Muscle layer of colon (tissue), 2 donors: ENCODE measurements around the gene SLC35B4.

ENCODE experiments used
- H3K27ac ChIP-seq: one replicate; pipeline ENCODE4 v1.7.0; 2013; ENCODE audit warnings: low read depth, mild to moderate bottlenecking, low read length, moderate library complexity
- H3K27me3 ChIP-seq, 2 donors: one replicate each; pipeline ENCODE4 v1.7.0; 2013; ENCODE audit warnings: low read length in 2 of 2, mild to moderate bottlenecking in 2 of 2; ENCODE audit not compliant: insufficient read depth in 2 of 2, control insufficient read depth in 1 of 2
- H3K36me3 ChIP-seq: one replicate; pipeline ENCODE4 v1.7.0; 2013; ENCODE audit warnings: mild to moderate bottlenecking, low read length; ENCODE audit not compliant: insufficient read depth
- H3K4me1 ChIP-seq: one replicate; pipeline ENCODE4 v1.7.0; 2013; ENCODE audit warnings: mild to moderate bottlenecking, low read length; ENCODE audit not compliant: insufficient read depth
- H3K4me3 ChIP-seq, 2 donors: one replicate each; pipeline ENCODE4 v1.7.0; 2013; ENCODE audit warnings: low read length in 2 of 2, low read depth in 1 of 2, mild to moderate bottlenecking in 1 of 2, moderate library complexity in 1 of 2
- H3K9ac ChIP-seq: one replicate; pipeline ENCODE4 v1.7.0; 2013; ENCODE audit warnings: low read length
- H3K9me3 ChIP-seq: one replicate; pipeline ENCODE4 v1.7.0; 2013; ENCODE audit warnings: mild to moderate bottlenecking, low read length
- donor health status: abdominal sarcoma.
- donor health status: Adenocarcinoma of cecum.

The SLC35B4 gene

DNA sequence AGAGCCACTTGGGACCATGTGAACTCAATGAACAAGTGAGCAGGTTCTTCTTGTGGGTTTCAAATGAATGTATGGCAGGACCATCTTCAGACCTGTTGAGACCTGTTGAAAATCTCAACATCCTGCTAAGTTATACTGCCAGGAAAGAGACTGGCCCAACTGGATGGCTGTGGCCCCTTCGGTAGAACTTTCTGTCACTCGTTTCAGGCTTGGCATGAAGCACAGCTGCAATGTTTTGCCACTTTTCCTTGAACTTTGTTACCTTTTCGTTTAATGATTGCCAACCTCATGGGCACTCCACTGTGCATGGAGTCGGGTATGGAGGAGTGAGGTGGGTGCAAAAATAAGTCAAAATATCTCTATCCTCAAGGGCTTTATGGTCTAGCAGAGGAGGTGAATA, 36.7 kb upstream of the SLC35B4 start:
- no peak overlapping the region for H3K4me3 ChIP-seq
- no peak overlapping the region for H3K9ac ChIP-seq
- H3K36me3 ChIP-seq: no peaks in the 10 kb centered on the region

DNA sequence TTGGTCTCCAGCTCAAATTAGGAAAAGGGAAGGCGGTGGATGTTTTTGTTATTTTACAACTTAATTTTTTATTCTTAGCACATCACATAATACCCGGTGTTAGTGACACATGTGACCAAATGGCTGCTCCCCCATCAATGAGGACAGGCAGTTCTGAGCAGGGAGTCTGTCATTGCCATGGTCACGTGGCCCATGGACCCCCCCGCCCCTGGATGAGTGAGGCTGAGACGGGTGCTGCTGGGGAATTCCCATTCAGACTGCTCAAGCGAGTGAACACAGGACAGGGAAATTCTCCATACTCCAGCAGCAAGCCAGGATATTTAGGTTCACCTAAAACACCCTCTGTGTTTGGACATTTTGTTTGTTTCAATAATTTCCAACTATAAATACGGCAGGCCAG, 34.7 kb upstream of the SLC35B4 start:
- Histone ChIP-seq H3K9me3 (no peaks in the 10 kb centered on the region), H3K36me3 (no peaks in the 10 kb centered on the region), H3K4me3 (no peak overlapping the region), H3K9ac (no peak overlapping the region), H3K27ac (no peak overlapping the region), H3K4me1 (no peaks in the 10 kb centered on the region), H3K27me3 (no peaks in the 10 kb centered on the region)

More for the DNA sequence above, 36.7 kb upstream of the SLC35B4 start:
- no peaks in the 10 kb centered on the region for H3K4me1 ChIP-seq
- H3K27me3 ChIP-seq: no peaks in the 10 kb centered on the region
- no peak overlapping the region for H3K27ac ChIP-seq
- H3K9me3 ChIP-seq: no peaks in the 10 kb centered on the region

DNA sequence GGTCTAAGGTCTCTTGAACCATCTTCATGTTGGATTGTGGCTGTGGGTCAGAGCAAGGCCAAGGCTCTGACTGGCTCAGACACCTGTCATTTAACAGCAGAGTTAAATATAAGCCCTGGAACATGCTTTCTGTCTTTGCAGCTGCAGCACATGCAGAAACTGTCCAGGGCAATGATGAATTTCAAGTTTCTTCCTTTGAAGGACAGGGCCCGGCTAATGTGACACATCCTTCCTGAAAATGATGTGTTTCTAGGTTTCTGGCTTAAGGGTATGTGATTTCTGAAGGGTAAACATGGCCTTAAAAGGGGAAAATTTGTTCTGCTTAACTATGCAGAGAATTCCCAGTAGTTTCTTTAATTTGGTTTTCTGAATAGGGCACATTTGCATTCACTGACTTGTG, 34.0 kb upstream of the SLC35B4 start:
- Histone ChIP-seq H3K27me3 (no peaks in the 10 kb centered on the region), H3K4me3 (no peak overlapping the region), H3K9me3 (no peaks in the 10 kb centered on the region), H3K36me3 (no peaks in the 10 kb centered on the region), H3K4me1 (no peaks in the 10 kb centered on the region), H3K9ac (no peak overlapping the region), H3K27ac (no peak overlapping the region)

DNA sequence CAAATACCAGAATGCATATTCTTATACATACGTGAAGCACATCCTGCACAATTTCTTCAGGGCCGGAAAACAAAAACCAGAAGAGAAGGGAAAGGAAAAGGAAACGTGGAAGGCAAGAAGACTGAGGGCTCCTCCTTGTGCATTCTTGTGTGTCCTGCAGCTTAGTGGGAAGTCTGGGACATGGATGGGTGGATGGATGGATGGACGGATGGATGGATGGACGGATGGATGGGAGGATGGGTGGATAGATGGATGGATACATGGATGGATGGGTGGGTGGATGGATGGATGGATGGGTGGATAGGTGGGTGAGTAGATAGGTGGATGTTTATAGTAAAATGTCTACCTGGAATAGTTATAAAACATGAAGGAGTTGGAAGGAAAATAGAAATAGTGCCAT, 30.8 kb upstream of the SLC35B4 start:
- Histone ChIP-seq H3K36me3 (no peaks in the 10 kb centered on the region), H3K27ac (no peak overlapping the region), H3K9me3 (no peaks in the 10 kb centered on the region), H3K27me3 (no peaks in the 10 kb centered on the region), H3K9ac (no peak overlapping the region), H3K4me3 (no peak overlapping the region), H3K4me1 (no peaks in the 10 kb centered on the region)

DNA sequence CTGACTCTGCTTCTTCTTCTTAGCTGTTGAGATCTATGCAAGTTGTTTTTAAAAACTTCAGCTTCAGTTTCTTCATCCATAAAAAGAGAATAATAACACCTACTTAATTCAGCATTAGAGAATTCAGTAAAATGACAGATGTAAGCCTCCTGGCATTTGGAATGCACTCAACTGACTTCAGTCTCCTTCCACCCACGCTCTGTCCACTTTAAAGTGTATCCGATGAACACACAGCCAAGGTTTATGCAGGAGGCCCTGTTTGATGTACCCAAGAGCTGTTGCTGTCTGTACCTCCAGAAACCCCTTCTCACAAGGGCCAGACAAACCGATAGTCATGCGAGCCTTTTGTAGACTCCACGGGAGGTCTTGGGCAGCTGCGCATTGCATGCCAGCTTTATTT, 27.1 kb upstream of the SLC35B4 start:
- Histone ChIP-seq H3K36me3 (no peaks in the 10 kb centered on the region), H3K9ac (no peak overlapping the region), H3K4me3 (no peak overlapping the region), H3K27ac (no peak overlapping the region), H3K4me1 (no peaks in the 10 kb centered on the region), H3K9me3 (no peaks in the 10 kb centered on the region), H3K27me3 (no peaks in the 10 kb centered on the region)

DNA sequence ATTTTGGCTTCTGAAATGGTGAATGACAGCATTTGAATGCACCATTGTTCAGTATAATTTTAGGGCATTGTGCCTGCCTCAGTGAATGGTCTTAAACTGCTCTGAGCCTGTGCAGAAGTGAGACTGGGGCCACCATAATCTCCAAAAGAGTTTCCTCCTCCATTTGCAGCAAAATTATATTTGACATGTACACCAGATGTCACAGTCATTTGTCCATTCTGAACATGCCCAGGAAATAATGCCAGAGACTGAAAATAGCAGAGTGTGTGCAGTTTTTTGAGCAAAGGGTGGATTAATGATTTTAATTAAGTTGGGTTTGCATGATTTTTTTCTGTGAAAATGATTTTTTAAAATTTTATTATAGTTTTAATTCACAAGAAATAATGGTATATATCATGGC, 26.4 kb upstream of the SLC35B4 start:
- Histone ChIP-seq H3K4me3 (no peak overlapping the region), H3K9ac (no peak overlapping the region), H3K27me3 (no peaks in the 10 kb centered on the region), H3K27ac (no peak overlapping the region), H3K9me3 (no peaks in the 10 kb centered on the region), H3K36me3 (no peaks in the 10 kb centered on the region), H3K4me1 (no peaks in the 10 kb centered on the region)

DNA sequence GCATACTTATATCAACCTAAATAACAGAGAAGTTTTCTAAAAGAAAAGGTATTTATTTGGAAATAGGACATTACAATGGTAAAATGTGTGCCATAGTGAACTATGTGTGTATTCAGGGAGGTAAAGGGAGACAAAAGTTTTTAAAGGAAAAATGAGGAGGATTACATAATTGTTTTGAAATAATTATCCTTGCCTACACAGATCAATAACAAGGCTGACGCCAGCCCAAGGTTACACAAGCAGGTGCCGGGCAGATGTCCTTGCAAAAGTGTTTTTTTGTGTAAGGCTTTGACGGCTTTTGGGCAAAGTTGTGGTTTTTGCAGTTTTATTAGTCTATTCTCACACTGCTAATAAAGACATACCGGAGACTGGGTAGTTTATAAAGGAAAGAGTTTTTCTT, 22.7 kb upstream of the SLC35B4 start:
- Histone ChIP-seq H3K36me3 (no peaks in the 10 kb centered on the region), H3K27ac (no peak overlapping the region), H3K4me3 (no peak overlapping the region), H3K27me3 (no peaks in the 10 kb centered on the region), H3K9me3 (no peaks in the 10 kb centered on the region), H3K4me1 (no peaks in the 10 kb centered on the region), H3K9ac (no peak overlapping the region)

DNA sequence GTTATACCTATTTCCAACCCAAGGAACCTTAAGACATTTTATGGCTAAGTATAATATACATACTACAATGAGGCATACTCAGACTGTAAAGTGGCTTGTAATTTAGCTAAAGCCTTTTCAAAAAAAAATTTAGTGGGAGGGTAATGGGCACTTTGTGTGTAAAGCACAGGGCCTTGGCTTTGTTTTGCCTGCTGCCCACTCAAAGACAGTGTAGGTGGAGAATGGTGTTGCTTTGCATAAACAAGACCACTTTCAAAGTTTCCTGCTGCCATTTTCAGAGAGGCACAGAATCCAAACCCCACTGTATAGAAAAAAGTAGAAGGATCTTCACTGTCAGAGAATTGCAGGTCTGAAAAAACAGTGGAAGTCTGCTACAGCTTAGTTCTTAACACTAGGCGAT, 21.2 kb upstream of the SLC35B4 start:
- Histone ChIP-seq H3K9me3 (no peaks in the 10 kb centered on the region), H3K4me1 (no peaks in the 10 kb centered on the region), H3K9ac (no peak overlapping the region), H3K36me3 (no peaks in the 10 kb centered on the region), H3K27ac (no peak overlapping the region), H3K4me3 (no peak overlapping the region), H3K27me3 (peaks cover 0 to 8% of the 10 kb centered on the region in 2 donors)

DNA sequence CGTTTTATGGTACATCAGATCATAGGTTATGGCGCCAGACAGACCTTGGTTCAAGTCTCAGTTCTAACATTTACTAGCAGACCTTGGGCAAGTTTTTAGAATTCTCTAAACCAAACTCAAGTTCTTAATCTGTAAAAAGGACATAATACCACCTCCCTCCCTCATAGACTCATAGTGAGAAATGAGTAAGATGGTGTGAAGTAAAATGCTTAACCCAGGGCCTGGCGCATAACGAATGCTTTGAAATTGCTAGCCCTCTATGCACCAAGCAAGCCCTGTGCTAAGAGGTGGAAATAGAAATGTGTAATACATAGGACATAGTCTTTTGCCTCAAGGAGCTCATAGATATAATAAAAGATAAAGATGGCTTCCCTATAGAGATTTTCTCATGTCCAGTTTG, 17.7 kb upstream of the SLC35B4 start:
- H3K9me3 ChIP-seq: no peaks in the 10 kb centered on the region
- no peak overlapping the region for H3K4me3 ChIP-seq
- H3K4me1 ChIP-seq: no peaks in the 10 kb centered on the region
- H3K27ac ChIP-seq: no peak overlapping the region
- H3K27me3 ChIP-seq: peaks cover 0 to 8% of the 10 kb centered on the region in 2 donors
- H3K36me3 ChIP-seq: no peaks in the 10 kb centered on the region
- no peak overlapping the region for H3K9ac ChIP-seq

DNA sequence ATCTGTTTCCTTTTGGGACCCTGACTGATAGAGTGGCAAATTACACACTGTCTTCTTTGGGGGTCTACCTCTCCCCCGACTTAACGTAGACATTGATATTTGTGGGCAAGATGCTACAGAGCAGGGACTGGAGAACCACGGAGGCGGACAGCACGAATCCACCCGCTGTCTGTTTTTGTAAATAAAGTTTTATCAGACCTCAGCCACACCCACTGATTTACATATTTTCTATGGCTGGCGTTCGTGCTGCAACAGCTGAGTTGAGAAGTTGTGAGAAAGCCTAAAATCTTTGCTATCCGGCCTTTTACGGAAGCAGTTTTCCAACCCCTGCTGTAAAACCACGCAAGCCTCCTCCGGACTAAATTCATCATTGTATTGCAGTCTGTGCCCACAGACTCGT, 17.2 kb upstream of the SLC35B4 start:
- H3K27ac ChIP-seq: no peak overlapping the region
- no peak overlapping the region for H3K9ac ChIP-seq
- H3K36me3 ChIP-seq: no peaks in the 10 kb centered on the region
- peaks cover 0 to 8% of the 10 kb centered on the region in 2 donors for H3K27me3 ChIP-seq
- H3K4me1 ChIP-seq: no peaks in the 10 kb centered on the region
- H3K9me3 ChIP-seq: no peaks in the 10 kb centered on the region
- no peak overlapping the region for H3K4me3 ChIP-seq

DNA sequence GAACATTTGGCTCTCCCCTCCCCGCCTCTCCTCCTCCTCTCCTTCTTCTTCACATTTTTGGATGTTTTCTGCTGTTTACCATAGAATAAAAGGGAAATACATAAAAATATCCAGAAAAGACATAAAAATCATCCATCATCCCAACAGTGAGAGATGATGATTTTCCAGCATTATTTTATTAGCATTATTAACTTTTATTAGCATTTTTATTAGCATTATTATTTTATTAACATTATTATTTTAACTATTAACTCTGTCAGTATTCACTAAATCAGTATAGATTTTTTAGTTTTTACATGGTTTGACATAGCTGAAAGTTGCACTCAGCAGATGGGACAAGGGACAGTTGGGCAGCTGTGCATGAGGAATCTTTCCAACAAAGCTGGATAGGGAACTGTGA, 16.2 kb upstream of the SLC35B4 start:
- Histone ChIP-seq H3K27me3 (peaks cover 0 to 8% of the 10 kb centered on the region in 2 donors), H3K4me3 (no peak overlapping the region), H3K9ac (no peak overlapping the region), H3K27ac (no peak overlapping the region), H3K9me3 (no peaks in the 10 kb centered on the region), H3K36me3 (no peaks in the 10 kb centered on the region), H3K4me1 (no peaks in the 10 kb centered on the region)

DNA sequence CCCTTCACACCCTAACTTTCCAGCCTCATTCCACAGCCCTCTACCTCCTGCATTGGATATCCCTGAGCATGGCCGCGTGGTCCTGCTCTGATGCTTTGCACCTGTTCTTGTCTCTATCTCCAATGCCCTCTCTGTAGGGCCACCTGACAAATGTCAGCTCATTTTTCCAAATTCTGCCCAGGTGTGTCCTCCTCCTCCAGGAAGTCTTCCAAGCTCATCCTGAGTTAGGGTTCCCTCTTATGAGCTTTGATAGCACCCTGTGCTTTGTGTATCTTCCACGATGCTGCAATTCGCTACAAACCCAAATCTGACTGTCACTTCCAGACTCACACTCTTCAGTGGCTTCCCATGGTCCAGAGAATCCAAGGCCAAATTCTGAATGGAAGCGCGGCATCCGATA, 14.7 kb upstream of the SLC35B4 start:
- Histone ChIP-seq H3K27me3 (peaks cover 0 to 8% of the 10 kb centered on the region in 2 donors), H3K4me1 (no peaks in the 10 kb centered on the region), H3K4me3 (no peak overlapping the region), H3K36me3 (no peaks in the 10 kb centered on the region), H3K9me3 (no peaks in the 10 kb centered on the region), H3K9ac (no peak overlapping the region), H3K27ac (no peak overlapping the region)
